Endothelial cell of umbilical vein (primary cell): Measurements from ENCODE around the gene MON1A. TPM values are rescaled to one million over a fixed set of nuclear protein-coding genes. Genes with fewer than 3 reads are reported as not detected.

Source experiments
- Bru-seq: library from RNA; stranded (reverse); fragments of 400-500 nt; gene quantifications from one replicate; lab custom pipeline; 2021; lab: Mats Ljungman, UMichigan
- BruChase-seq, 2 experiments: library from RNA; stranded (reverse); fragments of 400-500 nt; gene quantifications; one replicate each; lab custom pipeline; 2021; lab: Mats Ljungman, UMichigan
- BruUV-seq: library from RNA; stranded (reverse); fragments of 400-500 nt; replicated peaks from 2 replicates; lab custom pipeline; 2021; lab: Mats Ljungman, UMichigan
- CTCF ChIA-PET: fragments of 300-600, 350-600 bp; sonication (Branson Sonifier 250); formaldehyde crosslinking; loops from one replicate; lab custom pipeline; 2021; ENCODE audit warnings: antibody characterized with exemption, inconsistent platforms; lab: Charles Lee
- POLR2A ChIA-PET: fragments of 300-600, 350-600 bp; sonication (Branson Sonifier 250); formaldehyde crosslinking; loops from one replicate; lab custom pipeline; 2021; ENCODE audit warnings: antibody characterized with exemption, inconsistent platforms; lab: Charles Lee
- DNase-seq: peaks from one replicate; pipeline ENCODE4 v3.0.0-alpha.2; 2011; ENCODE audit warnings: low read depth, low spot score
- FAIRE-seq: peaks from 2 replicates; lab custom pipeline; 2011; peaks lifted over from hg19 to GRCh38; lab: Jason Lieb, UNC
- H2AFZ ChIP-seq: 2 replicates; pipeline ENCODE4 v1.6.0; 2012; ENCODE audit warnings: low read depth, low read length, control low read depth, inconsistent platforms
- H3K27ac ChIP-seq: 2 replicates; pipeline ENCODE4 v1.5.1; 2011; ENCODE audit warnings: low read depth, mild to moderate bottlenecking, control low read depth, low read length, moderate library complexity; ENCODE audit not compliant: insufficient read depth
- H3K27me3 ChIP-seq, 2 experiments: 2 replicates each; pipeline versions ENCODE4 v1.6.0 to v1.6.1; 2011; ENCODE audit warnings: low read length in 2 of 2, mixed read lengths in 1 of 2; ENCODE audit not compliant: control insufficient read depth in 2 of 2, insufficient read depth in 2 of 2
- H3K36me3 ChIP-seq, 2 experiments: 2 replicates in 1 of 2; 3 replicates in 1 of 2; pipeline ENCODE4 v1.5.1; 2011; ENCODE audit warnings: low read length in 2 of 2, mild to moderate bottlenecking in 1 of 2, moderate library complexity in 1 of 2; ENCODE audit not compliant: control insufficient read depth in 2 of 2, insufficient read depth in 2 of 2; ENCODE audit errors: extremely low read depth in 1 of 2
- H3K4me1 ChIP-seq: 3 replicates; pipeline ENCODE4 v1.5.1; 2011; ENCODE audit warnings: mild to moderate bottlenecking, low read length; ENCODE audit not compliant: control insufficient read depth, insufficient read depth; ENCODE audit errors: extremely low read depth
- H3K4me2 ChIP-seq: 2 replicates; pipeline ENCODE4 v1.6.1; 2011; ENCODE audit warnings: low read length, control low read depth, mixed read lengths; ENCODE audit not compliant: insufficient read depth
- H3K4me3 ChIP-seq, 3 experiments: fragments of 200-600 bp in 1 of 3; sonication (generic), shearing (Covaris generic) in 1 of 3; replicated peaks in 1 of 3; 2 replicates each; pipeline ENCODE4 v1.5.1; 2011 to 2016; ENCODE audit warnings: control low read depth in 3 of 3, low read length in 3 of 3, mild to moderate bottlenecking in 2 of 3, inconsistent platforms in 1 of 3, low read depth in 1 of 3, moderate library complexity in 1 of 3; ENCODE audit not compliant: insufficient read depth in 1 of 3
- H3K79me2 ChIP-seq: 2 replicates; pipeline ENCODE4 v1.6.0; 2012; ENCODE audit warnings: low read length, inconsistent platforms; ENCODE audit not compliant: control insufficient read depth, insufficient read depth
- H3K9ac ChIP-seq: replicated peaks from 2 replicates; pipeline ENCODE3; 2011; ENCODE audit warnings: low read length, control low read depth; ENCODE audit not compliant: insufficient read depth; ENCODE audit errors: extremely low read depth
- H3K9me1 ChIP-seq: replicated peaks from 3 replicates; pipeline ENCODE4 v1.6.0; 2011; ENCODE audit warnings: mild to moderate bottlenecking, low read length; ENCODE audit not compliant: control insufficient read depth, insufficient read depth; ENCODE audit errors: extremely low read depth
- H3K9me3 ChIP-seq: replicated peaks from 2 replicates; pipeline ENCODE4 v1.5.1; 2012; ENCODE audit warnings: low read length, inconsistent platforms; ENCODE audit not compliant: control insufficient read depth, insufficient read depth
- H4K20me1 ChIP-seq: replicated peaks from 2 replicates; pipeline ENCODE3; 2011; ENCODE audit warnings: mild to moderate bottlenecking, low read length; ENCODE audit not compliant: control insufficient read depth, insufficient read depth; ENCODE audit errors: extremely low read depth
- CTCF ChIP-seq, 2 donors: IDR thresholded peaks; 1 replicate in 1 of 2; 2 replicates in 1 of 2; pipeline ENCODE4 v1.5.1; 2011; ENCODE audit warnings: low read length in 2 of 2, mild to moderate bottlenecking in 2 of 2, moderate library complexity in 2 of 2, control low read depth in 1 of 2, inconsistent platforms in 1 of 2, low read depth in 1 of 2; ENCODE audit not compliant: insufficient read depth in 1 of 2; ENCODE audit errors: extremely low read depth in 1 of 2
- EZH2 ChIP-seq: IDR thresholded peaks from 2 replicates; pipeline ENCODE4 v1.6.1; 2012; ENCODE audit warnings: borderline replicate concordance, low read depth, mild to moderate bottlenecking, moderate library complexity, low read length, inconsistent platforms; ENCODE audit not compliant: severe bottlenecking
- FOS ChIP-seq: IDR thresholded peaks from 2 replicates; pipeline ENCODE4 v1.6.1; 2011; ENCODE audit warnings: mild to moderate bottlenecking, low read length, moderate library complexity, borderline replicate concordance; ENCODE audit not compliant: insufficient read depth
- GATA2 ChIP-seq: IDR thresholded peaks from 2 replicates; pipeline ENCODE4 v1.7.0; 2011; ENCODE audit warnings: low read depth, mild to moderate bottlenecking, moderate library complexity, mixed read lengths, low read length; ENCODE audit not compliant: insufficient read length, insufficient read depth
- JUN ChIP-seq: IDR thresholded peaks from 2 replicates; pipeline ENCODE4 v1.6.1; 2011; ENCODE audit warnings: borderline replicate concordance, low read depth; ENCODE audit not compliant: insufficient read length, insufficient read depth
- MAX ChIP-seq: IDR thresholded peaks from 2 replicates; pipeline ENCODE4 v1.6.1; 2011; ENCODE audit not compliant: insufficient read depth, insufficient read length
- MYC ChIP-seq: IDR thresholded peaks from one replicate; pipeline ENCODE4 v1.6.1; 2011; ENCODE audit warnings: mild to moderate bottlenecking, low read depth, low read length
- POLR2A ChIP-seq: IDR thresholded peaks from 2 replicates; pipeline ENCODE4 v1.6.1; 2012; ENCODE audit warnings: low read depth, mild to moderate bottlenecking, control low read depth, low read length
- POLR2AphosphoS5 ChIP-seq: IDR thresholded peaks from 2 replicates; pipeline ENCODE4 v1.6.1; 2012; ENCODE audit warnings: low read depth, mild to moderate bottlenecking, control low read depth, low read length, moderate library complexity; ENCODE audit not compliant: insufficient read depth
- dilution Hi-C: fragments of 300-500 bp; cut with MboI; formaldehyde crosslinking; loops from one replicate; pipeline ENCODE4 v1.15.0; 2019; ENCODE audit warnings: low sequenced_read_pairs; ENCODE audit not compliant: extremely low pct_ligation_motif_present
- intact Hi-C: fragments of 100-400 bp; cut with micrococcal nuclease; formaldehyde crosslinking; loops from one replicate; pipeline ENCODE4 v1.10.0; 2022
- long read RNA-seq: library from polyadenylated mRNA; stranded (forward); transcript quantifications from one replicate; pipeline ENCODE4 v2.0.0, GENCODE V29; 2021
- polyA minus RNA-seq, 3 experiments: library from RNA; depleted of rRNA, polyadenylated mRNA; stranded (reverse); fragments of >200 nt; gene quantifications; 1 replicate in 1 of 3; 2 replicates in 2 of 3; pipeline ENCODE4 v1.2.3, GENCODE V29; 2011
- polyA plus RNA-seq, 4 experiments: library from polyadenylated mRNA; depleted of rRNA in 3 of 4; stranded (reverse) in 3 of 4; unstranded in 1 of 4; fragments of >200 nt; gene quantifications; 2 replicates each; pipeline versions ENCODE4 v1.2.1 to v1.2.3, GENCODE V29; 2011 to 2012; ENCODE audit warnings: missing spikeins in 1 of 4
- total RNA-seq: library from RNA; stranded (reverse); gene quantifications from 2 replicates; pipeline ENCODE4 v1.2.3, GENCODE V29; 2021

The MON1A gene
- total RNA-seq (17.0 and 17.5 TPM in 2 replicates), polyA plus RNA-seq (31.1 and 37.0 TPM in 2 replicates), polyA minus RNA-seq (10.9 and 15.3 TPM in 2 replicates), Bru-seq, nascent RNA (percentile 41 among the genes with signal in this experiment), BruChase-seq, experiment 1, labeled RNA remaining after a 6-hour chase (percentile 52 among the genes with signal in this experiment), BruChase-seq, experiment 2, labeled RNA remaining after a 2-hour chase (percentile 48 among the genes with signal in this experiment)
- 18.3 and 19.1 TPM in 2 replicates for polyA plus RNA-seq (2011; cell fraction: cytosol; rRNA removed)
- polyA plus RNA-seq (2011; cell fraction: nucleus; rRNA removed): 13.0 and 14.3 TPM in 2 replicates
- polyA plus RNA-seq (2012): 12.0 and 14.7 TPM in 2 replicates
- polyA minus RNA-seq (2011; cell fraction: cytosol; rRNA and poly(A)+ RNA removed): 9.7 TPM
- polyA minus RNA-seq (2011; cell fraction: nucleus; rRNA and poly(A)+ RNA removed): 4.1 and 4.8 TPM in 2 replicates
- long read RNA-seq, transcript MON1A-201 (6 exons, 2,370 nt): major isoform, 26 of 48 reads
- long read RNA-seq, transcript MON1A-203 (5 exons, 1,617 nt): minor isoform, 8 of 48 reads
- long read RNA-seq, partial matches to known transcripts: 8 of 48 reads
- long read RNA-seq, other reads (novel, unspliced or antisense): 2 of 48 reads

- Histone ChIP-seq H3K36me3 (no peaks in the 10 kb centered on the region), H3K9me1 (no peaks in the 10 kb centered on the region), H2AFZ (peak within 1 kb of the TSS; percentile 97), H3K4me3 (peak within 1 kb of the TSS; percentile 65 to 75 (median 68)), H3K4me1 (peaks cover 5% of the 10 kb centered on the region), H4K20me1 (no peaks in the 10 kb centered on the region), H3K27ac (peak within 1 kb of the TSS; percentile 51), H3K27me3 (no peaks in the 10 kb centered on the region), H3K79me2 (peaks cover 4% of the 10 kb centered on the region), H3K9ac (peak within 1 kb of the TSS; percentile 49), H3K4me2 (peak within 1 kb of the TSS; percentile 66), H3K9me3 (no peaks in the 10 kb centered on the region)
- peak; percentile 93 for DNase-seq
- dilution Hi-C loops: no loop called here
- intact Hi-C loops: loop anchor here (1.0 kb wide), 1 partner anchor 10 kb away; no protein-coding TSS in a partner anchor
- ChIA-PET POLR2A (interaction anchor here (0.7 to 1.7 kb wide), 3 partner anchors 10 to 261 kb away, joined by 3 to 19 read pairs (median 3); partner anchors contain the start of gene RBM6), CTCF (interaction anchor here (0.7 to 1.8 kb wide), 15 partner anchors 10 to 480 kb away, joined by 3 to 16 read pairs (median 4); partner anchors contain the start of genes GMPPB, INKA1 and RBM6)
- peak; percentile 98 for FAIRE-seq
- TF ChIP-seq POLR2AphosphoS5 (no peak), JUN (no peak), CTCF (IDR thresholded peaks at IDR 0.05; ENCODE audit: extremely low read depth in 1 of 2, insufficient read depth in 1 of 2, low read depth in 1 of 2, low read length in 2 of 2) (peak in 1 of 2 donors; percentile 30), MYC (no peak), FOS (no peak), EZH2 (no peak), GATA2 (no peak), POLR2A (peak; percentile 80), MAX (peak; percentile 44)
- no TSS peak for BruUV-seq
Observed at GRCh38 chr3:49929291-49930167, at the start of gene MON1A. MON1A (minus strand) TSS chr3:49929811; CDS start chr3:49913346, 16,465 bp downstream.
